Activated T-helper 17 cell treated with anti-CD3 and anti-CD28 coated beads, Interleukin-2, amount 50 U/mL, for 72 hours (primary cell): Measurements from ENCODE around the gene SLC9A1. TPM values are rescaled to one million over a fixed set of nuclear protein-coding genes. Genes with fewer than 3 reads are reported as not detected.

ENCODE experiments used
- ATAC-seq: fragments of 150-1000 bp; cut with Tn5 transposase; replicated peaks from 2 replicates; pipeline ENCODE4 v1.10.0; 2021; ENCODE audit warnings: mild to moderate bottlenecking, moderate library complexity
- H3K27ac Mint-ChIP-seq: one replicate; pipeline ENCODE4 v1.8.0; 2022; ENCODE audit warnings: mixed read lengths
- H3K27me3 Mint-ChIP-seq: one replicate; pipeline ENCODE4 v1.8.0; 2022; ENCODE audit warnings: mixed read lengths
- H3K36me3 Mint-ChIP-seq: one replicate; pipeline ENCODE4 v1.8.0; 2022; ENCODE audit warnings: low read depth, mild to moderate bottlenecking, mixed read lengths
- H3K4me1 Mint-ChIP-seq: one replicate; pipeline ENCODE4 v1.8.0; 2022; ENCODE audit warnings: mixed read lengths
- H3K4me3 Mint-ChIP-seq: one replicate; pipeline ENCODE4 v1.8.0; 2022; ENCODE audit warnings: mild to moderate bottlenecking, mixed read lengths
- H3K9me3 Mint-ChIP-seq: one replicate; pipeline ENCODE4 v1.8.0; 2022; ENCODE audit warnings: mixed read lengths
- total RNA-seq, 2 donors: library from RNA; stranded (reverse); gene quantifications; one replicate each; pipeline ENCODE4 v1.2.3, GENCODE V29; 2022

Gene SLC9A1
- total RNA-seq, 2 donors from 2014 or later = 15.3 to 20.6 TPM

DNA sequence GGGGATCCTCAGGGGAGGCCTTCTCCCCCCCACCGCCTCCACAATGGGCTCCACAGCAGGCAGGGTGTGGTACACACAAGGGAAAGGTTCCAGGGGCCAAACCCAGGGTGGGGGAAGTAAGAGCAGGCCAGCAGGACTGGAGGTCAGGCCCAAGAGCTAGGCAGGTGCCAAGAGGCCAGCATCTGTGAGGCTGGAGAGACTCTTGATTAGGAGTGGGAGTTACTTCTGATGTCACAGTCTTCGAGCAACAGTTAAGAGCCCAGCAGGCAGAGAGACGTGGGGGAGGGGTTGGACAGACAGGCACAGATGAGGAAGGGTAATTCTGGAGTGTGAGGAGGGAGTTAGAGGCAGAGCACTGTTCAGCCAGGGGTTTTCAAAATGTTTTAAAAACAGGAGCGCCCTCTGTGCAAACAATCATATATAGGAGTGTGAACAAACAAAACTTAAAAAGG lies 55.8 kb downstream of the SLC9A1 start:
- H3K27ac Mint-ChIP-seq = peak overlapping the region; percentile 35
- H3K27me3 Mint-ChIP-seq = no peaks in the 10 kb centered on the region
- H3K9me3 Mint-ChIP-seq = no peaks in the 10 kb centered on the region
- H3K4me3 Mint-ChIP-seq = no peak overlapping the region
- no peak for ATAC-seq
- no peaks in the 10 kb centered on the region for H3K36me3 Mint-ChIP-seq
- H3K4me1 Mint-ChIP-seq = no peaks in the 10 kb centered on the region

GRCh38 chr1:27098431-27099134 lies 56.3 kb downstream of the SLC9A1 start:
- ATAC-seq = no peak
- H3K4me1 Mint-ChIP-seq = no peaks in the 10 kb centered on the region
- H3K4me3 Mint-ChIP-seq = no peak overlapping the region
- H3K36me3 Mint-ChIP-seq = no peaks in the 10 kb centered on the region
- H3K9me3 Mint-ChIP-seq = no peaks in the 10 kb centered on the region
- H3K27ac Mint-ChIP-seq = peak overlapping the region; percentile 35
- H3K27me3 Mint-ChIP-seq = no peaks in the 10 kb centered on the region

GRCh38 chr1:27097484-27097917 lies 57.4 kb downstream of the SLC9A1 start:
- Mint-ChIP-seq H3K4me1 (no peaks in the 10 kb centered on the region), H3K27me3 (no peaks in the 10 kb centered on the region), H3K36me3 (no peaks in the 10 kb centered on the region), H3K4me3 (no peak overlapping the region), H3K9me3 (no peaks in the 10 kb centered on the region), H3K27ac (no peak overlapping the region)
- ATAC-seq = peak; percentile 92

- no peak for ATAC-seq
- H3K27me3 Mint-ChIP-seq = no peaks in the 10 kb centered on the region
- H3K4me1 Mint-ChIP-seq = no peaks in the 10 kb centered on the region
- H3K27ac Mint-ChIP-seq = no peak overlapping the region
- no peak overlapping the region for H3K4me3 Mint-ChIP-seq
- no peaks in the 10 kb centered on the region for H3K36me3 Mint-ChIP-seq
- H3K9me3 Mint-ChIP-seq = no peaks in the 10 kb centered on the region
Measured at GRCh38 chr1:27095576-27095975, 59.3 kb downstream of the SLC9A1 start.

- H3K27me3 Mint-ChIP-seq = no peaks in the 10 kb centered on the region
- H3K4me3 Mint-ChIP-seq = no peak overlapping the region
Measured at GRCh38 chr1:27092888-27093287, 62.0 kb downstream of the SLC9A1 start.

GRCh38 chr1:27090911-27091310 lies 64.0 kb downstream of the SLC9A1 start:
- peaks cover 6% of the 10 kb centered on the region for H3K27me3 Mint-ChIP-seq
- no peaks in the 10 kb centered on the region for H3K36me3 Mint-ChIP-seq
- H3K4me1 Mint-ChIP-seq = peaks cover 4% of the 10 kb centered on the region
- H3K9me3 Mint-ChIP-seq = no peaks in the 10 kb centered on the region
- ATAC-seq = no peak
- no peak overlapping the region for H3K4me3 Mint-ChIP-seq
- no peak overlapping the region for H3K27ac Mint-ChIP-seq

More at GRCh38 chr1:27092888-27093287, 62.0 kb downstream of the SLC9A1 start:
- Mint-ChIP-seq H3K9me3 (no peaks in the 10 kb centered on the region), H3K27ac (no peak overlapping the region), H3K4me1 (no peaks in the 10 kb centered on the region), H3K36me3 (no peaks in the 10 kb centered on the region)
- no peak for ATAC-seq

DNA sequence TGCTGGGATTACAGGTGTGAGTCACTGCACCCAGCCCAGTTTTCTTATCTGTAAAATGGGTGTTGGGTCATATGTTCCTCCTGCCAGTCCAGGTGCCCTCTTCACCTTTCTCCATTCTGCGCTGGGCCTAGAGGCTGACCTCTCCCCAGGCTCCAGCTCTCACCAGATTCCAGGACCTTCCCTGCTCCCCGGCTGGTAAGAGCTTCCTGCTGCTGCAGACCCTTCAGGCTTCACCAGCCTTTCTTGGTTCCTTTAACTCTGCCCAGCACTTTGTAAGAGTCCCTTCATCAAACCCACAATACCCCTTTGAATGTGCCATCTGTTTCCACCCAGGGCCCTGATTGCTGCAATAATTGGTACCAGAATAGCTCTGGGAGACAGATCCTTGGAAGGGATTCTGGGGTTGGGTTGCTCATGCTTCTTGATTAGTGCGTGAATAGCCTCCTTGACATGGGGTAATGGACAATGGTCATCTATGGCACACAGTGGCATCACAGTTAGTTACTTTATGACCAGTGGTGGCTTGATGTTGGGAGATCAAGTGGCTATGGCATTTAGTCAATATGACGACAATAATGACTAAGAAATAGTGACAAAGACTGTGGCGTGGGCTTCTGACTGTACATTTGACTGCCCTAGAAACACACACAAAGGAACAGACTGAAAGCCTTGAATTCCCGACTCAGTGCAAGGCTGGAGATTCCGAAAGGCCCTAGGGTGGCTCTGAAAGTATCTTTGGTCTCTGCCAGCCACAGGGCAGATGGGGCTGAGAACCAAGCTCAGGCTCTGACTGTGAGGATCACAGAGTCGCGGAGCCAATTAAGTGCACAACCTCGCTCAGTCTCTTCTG lies 67.3 kb downstream of the SLC9A1 start:
- ATAC-seq = peak; percentile 26
- no peaks in the 10 kb centered on the region for H3K9me3 Mint-ChIP-seq
- H3K27me3 Mint-ChIP-seq = peaks cover 11% of the 10 kb centered on the region
- H3K36me3 Mint-ChIP-seq = no peaks in the 10 kb centered on the region
- H3K4me1 Mint-ChIP-seq = peaks cover 4% of the 10 kb centered on the region
- no peak overlapping the region for H3K27ac Mint-ChIP-seq
- H3K4me3 Mint-ChIP-seq = no peak overlapping the region

DNA sequence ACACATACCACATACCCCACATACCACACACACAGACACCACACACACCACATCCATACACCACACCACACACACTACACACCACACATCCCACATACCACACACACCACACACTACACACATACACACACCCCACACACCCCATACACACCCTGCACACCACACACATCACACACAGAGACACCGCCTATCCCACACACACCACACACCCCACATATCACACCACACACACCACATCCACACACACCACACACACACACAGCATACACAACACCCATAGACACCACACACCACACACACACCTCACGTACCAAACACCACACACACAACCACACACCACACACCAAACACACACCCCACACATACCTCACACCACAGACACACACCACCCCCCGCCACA lies 68.3 kb downstream of the SLC9A1 start:
- no peak for ATAC-seq
- no peak overlapping the region for H3K4me3 Mint-ChIP-seq
- H3K27me3 Mint-ChIP-seq = peaks cover 11% of the 10 kb centered on the region
- H3K9me3 Mint-ChIP-seq = no peaks in the 10 kb centered on the region
- peaks cover 4% of the 10 kb centered on the region for H3K4me1 Mint-ChIP-seq
- no peak overlapping the region for H3K27ac Mint-ChIP-seq
- H3K36me3 Mint-ChIP-seq = no peaks in the 10 kb centered on the region

- ATAC-seq = no peak
- Mint-ChIP-seq H3K27me3 (peaks cover 11% of the 10 kb centered on the region), H3K4me3 (no peak overlapping the region), H3K27ac (no peak overlapping the region), H3K36me3 (no peaks in the 10 kb centered on the region), H3K9me3 (no peaks in the 10 kb centered on the region), H3K4me1 (peaks cover 4% of the 10 kb centered on the region)
Measured at GRCh38 chr1:27086026-27086425, 68.9 kb downstream of the SLC9A1 start.

GRCh38 chr1:27084107-27084506 lies 70.8 kb downstream of the SLC9A1 start:
- Mint-ChIP-seq H3K36me3 (no peaks in the 10 kb centered on the region), H3K4me3 (no peak overlapping the region), H3K27ac (no peak overlapping the region), H3K4me1 (peaks cover 4% of the 10 kb centered on the region), H3K9me3 (no peaks in the 10 kb centered on the region), H3K27me3 (peaks cover 11% of the 10 kb centered on the region)
- no peak for ATAC-seq

GRCh38 chr1:27077968-27078367 lies 77.0 kb downstream of the SLC9A1 start:
- H3K9me3 Mint-ChIP-seq = no peaks in the 10 kb centered on the region
- H3K4me3 Mint-ChIP-seq = no peak overlapping the region
- no peak for ATAC-seq
- H3K4me1 Mint-ChIP-seq = no peaks in the 10 kb centered on the region
- no peaks in the 10 kb centered on the region for H3K27me3 Mint-ChIP-seq
- H3K36me3 Mint-ChIP-seq = no peaks in the 10 kb centered on the region
- no peak overlapping the region for H3K27ac Mint-ChIP-seq

DNA sequence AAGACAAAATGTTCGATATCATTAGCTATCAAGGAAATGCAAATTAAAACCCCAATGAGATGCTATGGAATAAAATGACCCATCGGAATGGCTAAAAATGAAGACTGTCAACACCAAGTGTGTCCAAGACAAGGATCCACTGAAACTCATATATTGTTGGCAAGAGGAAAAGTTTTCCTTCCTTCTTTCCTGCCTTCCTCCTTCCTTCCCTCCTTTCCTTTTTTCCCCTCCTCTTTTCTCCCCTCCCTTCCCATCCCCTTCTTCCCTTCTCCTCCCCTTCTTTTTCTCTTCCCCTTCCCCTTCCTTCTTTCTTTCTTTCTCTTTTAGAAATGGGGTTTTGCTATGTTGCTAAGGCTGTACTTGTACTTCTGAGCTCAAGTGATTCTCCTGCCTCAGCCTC lies 78.1 kb downstream of the SLC9A1 start:
- no peak for ATAC-seq
- Mint-ChIP-seq H3K4me3 (no peak overlapping the region), H3K36me3 (no peaks in the 10 kb centered on the region), H3K27me3 (peaks cover 4% of the 10 kb centered on the region), H3K27ac (no peak overlapping the region), H3K4me1 (no peaks in the 10 kb centered on the region), H3K9me3 (no peaks in the 10 kb centered on the region)

DNA sequence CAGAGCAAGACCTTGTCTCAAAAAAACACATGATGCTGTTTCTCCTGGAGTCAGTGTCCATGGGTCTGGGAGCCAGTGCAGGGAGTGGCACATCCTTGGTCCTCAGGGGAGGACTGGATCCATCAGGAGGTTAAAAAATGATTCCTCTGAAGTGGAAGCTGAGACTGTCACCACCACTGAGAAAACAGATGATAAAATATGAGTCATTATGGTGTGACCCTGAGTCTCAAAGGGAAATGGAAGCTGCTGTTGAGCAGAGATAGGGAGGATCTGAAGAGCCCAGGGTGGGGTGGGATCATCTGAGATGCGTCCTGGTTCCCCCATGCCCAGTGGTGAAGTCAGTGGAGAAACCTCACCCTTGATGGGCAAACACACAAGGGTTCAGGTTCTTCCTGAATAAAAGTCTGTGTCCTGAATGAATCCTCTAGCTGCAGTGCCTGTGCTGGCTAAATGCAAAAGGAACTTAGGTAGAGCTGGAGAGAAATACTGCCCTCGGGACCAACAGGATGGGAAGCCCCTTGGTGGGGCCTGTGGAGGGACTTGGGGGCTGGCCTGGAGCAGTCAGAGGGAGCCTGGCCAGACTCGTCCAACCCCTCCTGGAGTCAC lies 80.6 kb downstream of the SLC9A1 start:
- ATAC-seq = peak; percentile 39
- Mint-ChIP-seq H3K27ac (no peak overlapping the region), H3K4me3 (no peak overlapping the region), H3K27me3 (peaks cover 4% of the 10 kb centered on the region), H3K36me3 (no peaks in the 10 kb centered on the region), H3K4me1 (no peaks in the 10 kb centered on the region), H3K9me3 (no peaks in the 10 kb centered on the region)

- Mint-ChIP-seq H3K27ac (no peak overlapping the region), H3K27me3 (peaks cover 4% of the 10 kb centered on the region), H3K4me1 (no peaks in the 10 kb centered on the region), H3K4me3 (no peak overlapping the region), H3K9me3 (no peaks in the 10 kb centered on the region), H3K36me3 (no peaks in the 10 kb centered on the region)
- ATAC-seq = no peak
Measured at GRCh38 chr1:27071049-27071416, 83.9 kb downstream of the SLC9A1 start.
